Measurements from ENCODE around the gene ASPHD2. TPM values are rescaled to one million over a fixed set of nuclear protein-coding genes. Genes with fewer than 3 reads are reported as not detected.

The ASPHD2 gene
- total and polyA plus RNA-seq, 2 of the 13 experiments (the other 11 are each of a cell fraction or from before 2014, with no cell fraction given) = 0.04 TPM

- TF ChIP-seq GRHL1 (CRISPR knock-in tag; conservative IDR thresholded peaks at IDR 0.05) = no peak
- TF ChIP-seq SMC3 (IDR thresholded peaks at IDR 0.05; ENCODE audit: low read length) = peak; percentile 40; the same call in 1 of the 2 replicates
- TF ChIP-seq, protein P1, sequence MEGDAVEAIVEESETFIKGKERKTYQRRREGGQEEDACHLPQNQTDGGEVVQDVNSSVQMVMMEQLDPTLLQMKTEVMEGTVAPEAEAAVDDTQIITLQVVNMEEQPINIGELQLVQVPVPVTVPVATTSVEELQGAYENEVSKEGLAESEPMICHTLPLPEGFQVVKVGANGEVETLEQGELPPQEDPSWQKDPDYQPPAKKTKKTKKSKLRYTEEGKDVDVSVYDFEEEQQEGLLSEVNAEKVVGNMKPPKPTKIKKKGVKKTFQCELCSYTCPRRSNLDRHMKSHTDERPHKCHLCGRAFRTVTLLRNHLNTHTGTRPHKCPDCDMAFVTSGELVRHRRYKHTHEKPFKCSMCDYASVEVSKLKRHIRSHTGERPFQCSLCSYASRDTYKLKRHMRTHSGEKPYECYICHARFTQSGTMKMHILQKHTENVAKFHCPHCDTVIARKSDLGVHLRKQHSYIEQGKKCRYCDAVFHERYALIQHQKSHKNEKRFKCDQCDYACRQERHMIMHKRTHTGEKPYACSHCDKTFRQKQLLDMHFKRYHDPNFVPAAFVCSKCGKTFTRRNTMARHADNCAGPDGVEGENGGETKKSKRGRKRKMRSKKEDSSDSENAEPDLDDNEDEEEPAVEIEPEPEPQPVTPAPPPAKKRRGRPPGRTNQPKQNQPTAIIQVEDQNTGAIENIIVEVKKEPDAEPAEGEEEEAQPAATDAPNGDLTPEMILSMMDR (CRISPR knock-in tag; IDR thresholded peaks at IDR 0.05) = peak; percentile 58
- TF ChIP-seq, protein P2, sequence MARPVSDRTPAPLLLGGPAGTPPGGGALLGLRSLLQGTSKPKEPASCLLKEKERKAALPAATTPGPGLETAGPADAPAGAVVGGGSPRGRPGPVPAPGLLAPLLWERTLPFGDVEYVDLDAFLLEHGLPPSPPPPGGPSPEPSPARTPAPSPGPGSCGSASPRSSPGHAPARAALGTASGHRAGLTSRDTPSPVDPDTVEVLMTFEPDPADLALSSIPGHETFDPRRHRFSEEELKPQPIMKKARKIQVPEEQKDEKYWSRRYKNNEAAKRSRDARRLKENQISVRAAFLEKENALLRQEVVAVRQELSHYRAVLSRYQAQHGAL (CRISPR knock-in tag; IDR thresholded peaks at IDR 0.05; ENCODE audit: not compliant biosample characterization) = no peak
- TF ChIP-seq ZNF224 (CRISPR knock-in tag; IDR thresholded peaks at IDR 0.05) = no peak
- TF ChIP-seq ZNF10 (CRISPR knock-in tag; IDR thresholded peaks at IDR 0.05; ENCODE audit: borderline replicate concordance, low read depth) = no peak
- no peak for TF ChIP-seq GMEB2 (CRISPR knock-in tag; IDR thresholded peaks at IDR 0.05; ENCODE audit: low read depth)
- TF ChIP-seq ZUFSP (CRISPR knock-in tag; IDR thresholded peaks at IDR 0.05; ENCODE audit: borderline replicate concordance) = no peak
- peak; percentile 65 for TF ChIP-seq STAG1 (CRISPR knock-in tag; IDR thresholded peaks at IDR 0.05)
Measured at GRCh38 chr22:26398741-26399153, 30.3 kb upstream of the ASPHD2 start (continued).

Measured in HepG2 (cell line).